Adrenal gland (tissue), 5 donors: Measurements from ENCODE around the gene ADGRF3.

ENCODE experiments used
- CTCF ChIP-seq, 6 experiments: fragments of 450-650 bp in 4 of 6; fragments of 200-600 bp in 2 of 6; sonication (generic) in 1 of 6; IDR thresholded peaks; 1 replicate in 5 of 6; 2 replicates in 1 of 6; pipeline versions ENCODE4 v1.5.1 to v1.8.0; 2016 to 2021; ENCODE audit warnings: antibody characterized with exemption in 6 of 6, mild to moderate bottlenecking in 2 of 6, moderate library complexity in 1 of 6
- POLR2A ChIP-seq, 2 donors: fragments of 450-650 bp; IDR thresholded peaks; one replicate each; pipeline ENCODE4 v1.6.1; 2017; ENCODE audit warnings: antibody characterized with exemption in 2 of 2, mild to moderate bottlenecking in 2 of 2, moderate library complexity in 1 of 2
- donor health status: DM: no; HTN: no; CAD: no.

GRCh38 chr2:26327291-26328272 lies 19.0 kb downstream of the ADGRF3 start:
- TF ChIP-seq CTCF (IDR thresholded peaks at IDR 0.05), result no peak
- no peak for TF ChIP-seq POLR2A (IDR thresholded peaks at IDR 0.05)
